KMS-11 (cell line): ENCODE measurements around the gene NOS1.

Source experiments
- H2AFZ ChIP-seq: fragments of 200-600 bp; sonication (generic); 2 replicates; pipeline ENCODE4 v1.6.1; 2016; ENCODE audit warnings: antibody characterized with exemption, mixed run types, low read depth
- H3K27ac ChIP-seq: fragments of 200-600 bp; sonication (generic); 2 replicates; pipeline ENCODE4 v1.6.1; 2016; ENCODE audit warnings: mild to moderate bottlenecking, mixed run types
- H3K27me3 ChIP-seq: fragments of 200-600 bp; sonication (generic); 2 replicates; pipeline ENCODE4 v1.6.1; 2017; ENCODE audit warnings: mild to moderate bottlenecking, low read depth, mixed run types, moderate library complexity; ENCODE audit not compliant: insufficient read depth
- H3K36me3 ChIP-seq: fragments of 200-600 bp; sonication (generic); 2 replicates; pipeline ENCODE4 v1.6.1; 2017; ENCODE audit warnings: mild to moderate bottlenecking, mixed run types; ENCODE audit not compliant: insufficient read depth
- H3K4me1 ChIP-seq: fragments of 200-600 bp; sonication (generic); 2 replicates; pipeline ENCODE4 v1.6.1; 2016; ENCODE audit warnings: mild to moderate bottlenecking, low read depth, mixed run types; ENCODE audit not compliant: poor library complexity, severe bottlenecking
- H3K4me2 ChIP-seq: fragments of 200-600 bp; sonication (generic); 2 replicates; pipeline ENCODE4 v1.7.0; 2016; ENCODE audit warnings: mild to moderate bottlenecking, mixed run types
- H3K4me3 ChIP-seq: fragments of 200-600 bp; sonication (generic); IDR thresholded peaks from 2 replicates; pipeline ENCODE4 v1.6.1; 2017; ENCODE audit warnings: low read depth, low read length, mixed read lengths; ENCODE audit not compliant: insufficient read depth
- H3K79me2 ChIP-seq: fragments of 200-600 bp; sonication (generic); 2 replicates; pipeline ENCODE4 v1.6.1; 2016; ENCODE audit warnings: low read depth, mixed run types; ENCODE audit not compliant: insufficient read depth
- H3K9ac ChIP-seq: fragments of 200-600 bp; sonication (generic); 2 replicates; pipeline ENCODE4 v1.6.1; 2016; ENCODE audit warnings: mild to moderate bottlenecking, mixed run types
- H4K20me1 ChIP-seq: fragments of 200-600 bp; sonication (generic); 2 replicates; pipeline ENCODE4 v1.6.1; 2016; ENCODE audit warnings: mild to moderate bottlenecking, mixed run types; ENCODE audit not compliant: insufficient read depth
- TF ChIP-seq, protein P1 (sequence below): fragments of 200-600 bp; sonication (generic); conservative IDR thresholded peaks from 2 replicates; pipeline ENCODE4 v1.6.1; 2017; ENCODE audit warnings: low read depth, mild to moderate bottlenecking, antibody characterized with exemption, low read length, moderate library complexity, mixed read lengths

The NOS1 gene

DNA sequence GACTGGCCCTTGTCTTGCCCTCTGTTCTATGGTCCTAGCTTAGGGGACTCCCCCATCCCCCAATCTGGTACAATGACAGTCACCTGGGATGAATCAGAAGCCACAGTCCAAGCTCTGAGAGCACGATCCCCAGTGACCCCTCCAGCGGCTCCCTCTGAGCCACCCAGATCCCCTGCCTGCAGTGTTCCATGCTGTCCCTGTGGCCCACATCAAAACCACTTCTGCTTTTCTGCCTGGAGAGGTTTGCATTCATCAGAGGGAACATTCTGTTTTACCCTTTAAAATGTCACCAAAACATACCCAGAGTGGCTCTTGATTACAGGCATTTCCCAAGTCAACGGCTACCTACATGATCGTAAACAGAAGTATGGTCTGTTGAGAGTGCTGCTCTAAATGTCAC is 47.5 kb downstream of the NOS1 start:
- Histone ChIP-seq H3K4me3 (no peak overlapping the region), H2AFZ (no peak overlapping the region), H3K27ac (no peak overlapping the region), H4K20me1 (no peaks in the 10 kb centered on the region), H3K4me1 (no peaks in the 10 kb centered on the region), H3K9ac (no peak overlapping the region), H3K27me3 (no peaks in the 10 kb centered on the region), H3K4me2 (no peak overlapping the region), H3K36me3 (no peaks in the 10 kb centered on the region), H3K79me2 (no peaks in the 10 kb centered on the region)
- TF ChIP-seq, protein P1, sequence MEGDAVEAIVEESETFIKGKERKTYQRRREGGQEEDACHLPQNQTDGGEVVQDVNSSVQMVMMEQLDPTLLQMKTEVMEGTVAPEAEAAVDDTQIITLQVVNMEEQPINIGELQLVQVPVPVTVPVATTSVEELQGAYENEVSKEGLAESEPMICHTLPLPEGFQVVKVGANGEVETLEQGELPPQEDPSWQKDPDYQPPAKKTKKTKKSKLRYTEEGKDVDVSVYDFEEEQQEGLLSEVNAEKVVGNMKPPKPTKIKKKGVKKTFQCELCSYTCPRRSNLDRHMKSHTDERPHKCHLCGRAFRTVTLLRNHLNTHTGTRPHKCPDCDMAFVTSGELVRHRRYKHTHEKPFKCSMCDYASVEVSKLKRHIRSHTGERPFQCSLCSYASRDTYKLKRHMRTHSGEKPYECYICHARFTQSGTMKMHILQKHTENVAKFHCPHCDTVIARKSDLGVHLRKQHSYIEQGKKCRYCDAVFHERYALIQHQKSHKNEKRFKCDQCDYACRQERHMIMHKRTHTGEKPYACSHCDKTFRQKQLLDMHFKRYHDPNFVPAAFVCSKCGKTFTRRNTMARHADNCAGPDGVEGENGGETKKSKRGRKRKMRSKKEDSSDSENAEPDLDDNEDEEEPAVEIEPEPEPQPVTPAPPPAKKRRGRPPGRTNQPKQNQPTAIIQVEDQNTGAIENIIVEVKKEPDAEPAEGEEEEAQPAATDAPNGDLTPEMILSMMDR: no peak

DNA sequence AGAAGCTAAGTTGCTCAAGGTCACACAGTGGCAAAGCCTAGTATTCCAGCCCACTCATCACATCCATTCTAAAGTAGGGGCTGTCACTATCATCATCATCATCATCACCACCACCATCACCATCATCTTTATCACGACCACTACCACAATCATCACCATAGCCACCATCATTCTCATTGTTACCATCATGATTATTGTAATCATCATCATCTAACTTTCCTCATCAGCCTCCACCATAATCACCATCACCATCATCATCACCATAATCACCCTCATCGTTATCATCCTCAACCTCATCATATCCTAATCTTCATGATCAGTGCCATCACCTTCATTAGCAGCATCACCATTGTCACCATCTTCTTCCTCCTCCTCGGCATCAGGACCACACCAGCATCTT is 48.7 kb downstream of the NOS1 start:
- TF ChIP-seq, protein P1: no peak
- Histone ChIP-seq H3K36me3 (no peaks in the 10 kb centered on the region), H3K4me3 (no peak overlapping the region), H3K9ac (no peak overlapping the region), H3K4me1 (no peaks in the 10 kb centered on the region), H3K27ac (no peak overlapping the region), H3K4me2 (no peak overlapping the region), H4K20me1 (no peaks in the 10 kb centered on the region), H3K27me3 (no peaks in the 10 kb centered on the region), H3K79me2 (no peaks in the 10 kb centered on the region), H2AFZ (no peak overlapping the region)

DNA sequence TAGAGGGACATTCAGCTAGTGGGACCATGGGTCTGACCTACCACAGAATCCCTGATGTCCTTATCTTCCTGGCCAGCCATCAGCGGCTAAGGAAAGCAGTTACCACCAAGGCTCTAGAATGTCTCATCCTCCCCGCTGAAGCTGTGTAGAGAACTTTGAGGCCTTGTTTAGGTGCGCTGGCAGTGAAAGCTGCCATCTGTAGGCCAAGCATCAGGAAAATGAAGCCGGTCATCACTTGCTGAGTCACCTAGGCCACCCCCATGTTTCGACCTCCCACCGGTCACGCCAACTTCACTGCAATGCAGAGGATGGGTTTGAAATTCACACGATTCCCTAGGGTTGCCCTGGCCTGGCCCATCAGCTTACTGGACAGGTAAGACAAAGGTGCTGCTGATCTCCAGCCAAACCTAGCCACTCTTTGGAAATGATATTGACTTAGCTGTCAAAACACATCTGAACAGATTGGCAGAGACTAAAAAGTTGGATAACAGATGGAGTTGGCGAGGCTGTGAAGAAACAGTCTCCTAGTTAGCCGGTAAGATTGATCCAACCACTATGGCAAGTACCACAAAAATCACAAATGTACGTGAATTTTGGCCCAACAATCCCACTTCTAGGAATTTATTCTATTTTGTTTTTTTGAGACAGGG is 52.0 kb downstream of the NOS1 start:
- Histone ChIP-seq H3K27me3 (no peaks in the 10 kb centered on the region), H3K27ac (no peak overlapping the region), H3K4me3 (no peak overlapping the region), H2AFZ (no peak overlapping the region), H3K79me2 (no peaks in the 10 kb centered on the region), H3K4me1 (no peaks in the 10 kb centered on the region), H4K20me1 (no peaks in the 10 kb centered on the region), H3K4me2 (no peak overlapping the region), H3K9ac (no peak overlapping the region), H3K36me3 (no peaks in the 10 kb centered on the region)
- TF ChIP-seq, protein P1: no peak

DNA sequence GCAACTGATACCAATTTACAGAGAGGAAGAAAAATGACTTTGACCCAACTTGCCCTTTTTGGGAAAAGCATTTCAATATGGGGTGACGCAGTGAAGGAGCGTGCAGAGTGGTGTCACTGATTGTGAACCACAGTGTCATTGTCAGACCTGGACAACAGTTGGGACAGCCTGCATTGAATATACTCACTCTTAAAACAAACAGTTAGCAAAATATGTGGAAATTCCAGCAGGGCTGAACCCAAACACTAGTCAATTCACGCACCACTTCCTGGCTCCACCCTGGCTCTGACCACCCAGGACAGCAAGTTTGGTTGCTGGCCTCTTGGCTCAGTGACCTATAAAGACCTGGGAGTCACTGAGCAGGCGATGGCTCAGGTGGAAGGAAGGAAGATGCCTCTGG is 61.3 kb downstream of the NOS1 start:
- H3K9ac ChIP-seq: no peak overlapping the region
- TF ChIP-seq, protein P1: no peak
- H3K27me3 ChIP-seq: no peaks in the 10 kb centered on the region
- no peaks in the 10 kb centered on the region for H4K20me1 ChIP-seq
- H2AFZ ChIP-seq: no peak overlapping the region
- H3K4me1 ChIP-seq: no peaks in the 10 kb centered on the region
- no peak overlapping the region for H3K27ac ChIP-seq
- no peaks in the 10 kb centered on the region for H3K36me3 ChIP-seq
- H3K79me2 ChIP-seq: no peaks in the 10 kb centered on the region
- H3K4me2 ChIP-seq: no peak overlapping the region
- H3K4me3 ChIP-seq: no peak overlapping the region
